IMR-90 (cell line): ENCODE data around the gene OBP2A.

Experiments used
- CEBPB ChIP-seq: IDR thresholded peaks from 2 replicates; pipeline ENCODE4 v1.6.1; 2012; ENCODE audit warnings: low read depth, low read length, improper control_type of control experiment
- CHD1 ChIP-seq: IDR thresholded peaks from 2 replicates; pipeline ENCODE4 v1.6.1; 2012; ENCODE audit warnings: low read depth, low read length, improper control_type of control experiment
- MAFK ChIP-seq: IDR thresholded peaks from 2 replicates; pipeline ENCODE4 v1.6.1; 2012; ENCODE audit warnings: low read depth, low read length, improper control_type of control experiment
- MXI1 ChIP-seq: IDR thresholded peaks from 2 replicates; pipeline ENCODE4 v1.6.1; 2012; ENCODE audit warnings: low read depth, mild to moderate bottlenecking, low read length, moderate library complexity, borderline replicate concordance
- NFE2L2 ChIP-seq: fragments of 150-350 bp; IDR thresholded peaks from 2 replicates; pipeline ENCODE4 v1.6.1; 2016; ENCODE audit warnings: low read depth, mild to moderate bottlenecking, low read length
- POLR2A ChIP-seq: IDR thresholded peaks from 2 replicates; pipeline ENCODE4 v1.6.1; 2012; ENCODE audit warnings: mild to moderate bottlenecking, low read depth, low read length
- RAD21 ChIP-seq: IDR thresholded peaks from 2 replicates; pipeline ENCODE4 v1.6.1; 2012; ENCODE audit warnings: low read length, improper control_type of control experiment
- SMC3 ChIP-seq: fragments of 150-350 bp; IDR thresholded peaks from 2 replicates; pipeline ENCODE4 v1.6.1; 2016; ENCODE audit warnings: low read depth, mild to moderate bottlenecking, antibody characterized with exemption, low read length, moderate library complexity
- TF ChIP-seq, protein P1 (sequence below): conservative IDR thresholded peaks from 2 replicates; pipeline ENCODE4 v1.5.1; 2012; ENCODE audit warnings: mild to moderate bottlenecking, low read depth, low read length, improper control_type of control experiment
- TF ChIP-seq, protein P2 (sequence below): fragments of 150-350 bp; IDR thresholded peaks from 2 replicates; pipeline ENCODE4 v1.6.1; 2017; ENCODE audit warnings: mild to moderate bottlenecking, antibody characterized with exemption, low read length, low read depth

DNA sequence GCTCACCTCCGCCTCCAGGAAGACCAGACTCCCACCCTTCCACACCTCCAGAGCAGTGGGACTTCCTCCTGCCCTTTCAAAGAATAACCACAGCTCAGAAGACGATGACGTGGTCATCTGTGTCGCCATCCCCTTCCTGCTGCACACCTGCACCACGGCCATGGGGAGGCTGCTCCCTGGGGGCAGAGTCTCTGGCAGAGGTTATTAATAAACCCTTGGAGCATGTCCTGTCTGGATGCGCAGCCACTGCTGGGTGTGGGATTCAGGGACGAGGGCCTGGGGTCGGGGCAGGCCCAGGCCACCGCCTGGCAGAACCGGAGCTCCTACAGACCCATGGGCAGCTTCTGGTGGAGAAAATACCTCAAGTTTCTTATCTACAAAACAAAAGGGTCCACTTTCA, 20.6 kb downstream of the OBP2A start:
- no peak for TF ChIP-seq POLR2A
- TF ChIP-seq, protein P1, sequence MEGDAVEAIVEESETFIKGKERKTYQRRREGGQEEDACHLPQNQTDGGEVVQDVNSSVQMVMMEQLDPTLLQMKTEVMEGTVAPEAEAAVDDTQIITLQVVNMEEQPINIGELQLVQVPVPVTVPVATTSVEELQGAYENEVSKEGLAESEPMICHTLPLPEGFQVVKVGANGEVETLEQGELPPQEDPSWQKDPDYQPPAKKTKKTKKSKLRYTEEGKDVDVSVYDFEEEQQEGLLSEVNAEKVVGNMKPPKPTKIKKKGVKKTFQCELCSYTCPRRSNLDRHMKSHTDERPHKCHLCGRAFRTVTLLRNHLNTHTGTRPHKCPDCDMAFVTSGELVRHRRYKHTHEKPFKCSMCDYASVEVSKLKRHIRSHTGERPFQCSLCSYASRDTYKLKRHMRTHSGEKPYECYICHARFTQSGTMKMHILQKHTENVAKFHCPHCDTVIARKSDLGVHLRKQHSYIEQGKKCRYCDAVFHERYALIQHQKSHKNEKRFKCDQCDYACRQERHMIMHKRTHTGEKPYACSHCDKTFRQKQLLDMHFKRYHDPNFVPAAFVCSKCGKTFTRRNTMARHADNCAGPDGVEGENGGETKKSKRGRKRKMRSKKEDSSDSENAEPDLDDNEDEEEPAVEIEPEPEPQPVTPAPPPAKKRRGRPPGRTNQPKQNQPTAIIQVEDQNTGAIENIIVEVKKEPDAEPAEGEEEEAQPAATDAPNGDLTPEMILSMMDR = no peak
- TF ChIP-seq RAD21 = no peak
- TF ChIP-seq, protein P2, sequence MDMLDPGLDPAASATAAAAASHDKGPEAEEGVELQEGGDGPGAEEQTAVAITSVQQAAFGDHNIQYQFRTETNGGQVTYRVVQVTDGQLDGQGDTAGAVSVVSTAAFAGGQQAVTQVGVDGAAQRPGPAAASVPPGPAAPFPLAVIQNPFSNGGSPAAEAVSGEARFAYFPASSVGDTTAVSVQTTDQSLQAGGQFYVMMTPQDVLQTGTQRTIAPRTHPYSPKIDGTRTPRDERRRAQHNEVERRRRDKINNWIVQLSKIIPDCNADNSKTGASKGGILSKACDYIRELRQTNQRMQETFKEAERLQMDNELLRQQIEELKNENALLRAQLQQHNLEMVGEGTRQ = no peak
- no peak for TF ChIP-seq SMC3
- no peak for TF ChIP-seq MXI1
- TF ChIP-seq MAFK = no peak
- TF ChIP-seq NFE2L2 = no peak
- no peak for TF ChIP-seq CEBPB
- TF ChIP-seq CHD1 = no peak
